Ovary (tissue), 9 donors: ENCODE results near the gene RCAN3. TPM values are rescaled to one million over a fixed set of nuclear protein-coding genes. Genes with fewer than 3 reads are reported as not detected.
A peak's percentile ranks its signal among the peaks of the same experiment; 100 is the strongest.

Source experiments
- DNase-seq, 5 donors: peaks; one replicate each; pipeline ENCODE4 v3.0.0-alpha.2; 2019 to 2020
- H3K27ac ChIP-seq, 2 donors: fragments of 200-600 bp; one replicate each; pipeline versions ENCODE4 v1.5.1 to v1.8.0; 2019 to 2022
- H3K27me3 ChIP-seq: fragments of 200-600 bp; one replicate; pipeline ENCODE4 v1.8.0; 2022
- H3K36me3 ChIP-seq: fragments of 200-600 bp; sonication (generic); one replicate; pipeline ENCODE4 v1.5.1; 2019
- H3K4me1 ChIP-seq: one replicate; pipeline ENCODE4 v1.8.1; 2013; ENCODE audit warnings: mild to moderate bottlenecking, moderate library complexity; ENCODE audit not compliant: insufficient read depth
- H3K4me3 ChIP-seq: fragments of 200-600 bp; sonication (generic); one replicate; pipeline ENCODE4 v1.5.1; 2017
- H3K9me3 ChIP-seq, 2 donors: fragments of 200-600 bp in 1 of 2; sonication (generic) in 1 of 2; one replicate each; pipeline versions ENCODE4 v1.5.1 to v1.8.1; 2013 to 2019; ENCODE audit warnings: mild to moderate bottlenecking in 1 of 2, moderate library complexity in 1 of 2
- EP300 ChIP-seq: sonication (generic); formaldehyde crosslinking; IDR thresholded peaks from one replicate; pipeline ENCODE4 v1.6.1; 2017; ENCODE audit warnings: antibody characterized with exemption
- POLR2A ChIP-seq: fragments of 450-650 bp; IDR thresholded peaks from one replicate; pipeline ENCODE4 v1.6.1; 2017; ENCODE audit warnings: antibody characterized with exemption, mild to moderate bottlenecking, moderate library complexity
- WGBS, 3 donors: extraction: QIAGEN DNeasy Blood & Tissue Kit in 1 of 3; methylation state at CpG; one replicate each; pipeline versions ENCODE4 v1.1.5 to v1.1.7; 2013 to 2017; 5-methylcytosine and 5-hydroxymethylcytosine counted together
- intact Hi-C, 4 donors: fragments of 100-400 bp; cut with DNase I; formaldehyde crosslinking; loops; one replicate each; pipeline versions ENCODE4 v1.11.0 to v1.15.1; 2022 to 2023
- polyA plus RNA-seq, 2 donors: library from polyadenylated mRNA; stranded (reverse); fragments of 200-250 nt in 1 of 2; fragments of 350-450 nt in 1 of 2; fragmentation: Illumina TruSeq in 1 of 2; extraction: RNeasy Lipid Tissue Mini Kit (QIAGEN cat#74804) in 1 of 2; gene quantifications; one replicate each; pipeline ENCODE4 v1.2.3, GENCODE V29; 2013 to 2014
- total RNA-seq, 7 donors: library from RNA; depleted of rRNA in 2 of 7; stranded (reverse); fragments of >200 nt in 2 of 7; fragmentation: NEBNext Ultra II Directional in 3 of 7; extraction: Animal tissue kit (Norgen Biotek cat#: 25700) in 3 of 7; gene quantifications; one replicate each; pipeline versions ENCODE4 v1.1.0 to v1.2.4, GENCODE V29; 2016 to 2023
- TF ChIP-seq, protein P1 (sequence below), 3 donors: fragments of 450-650 bp in 2 of 3; fragments of 200-600 bp in 1 of 3; IDR thresholded peaks; one replicate each; pipeline versions ENCODE4 v1.5.1 to v1.8.0; 2016 to 2022; ENCODE audit warnings: antibody characterized with exemption in 3 of 3, mild to moderate bottlenecking in 1 of 3
- donor health status: DM: no; HTN: no; CAD: no; lungs with moderate emphysema.
- donor health status: DM: no; HTN: no; CAD: no.
- donor health status: Bipolar disorder and iron deficiency.
- donor health status: DM: yes; HTN: yes; CAD: no.
- donor health status: DM: no; HTN: no; CAD: no.
- donor health status: DM: yes; HTN: yes; CAD: no.

Gene RCAN3
- total and polyA plus RNA-seq, 9 donors, result 0.25 to 12.4 (median 2.1) TPM

GRCh38 chr1:24551960-24552571 is 49.4 kb downstream of the RCAN3 start:
- H3K27me3 ChIP-seq, result no peaks in the 10 kb centered on the region

GRCh38 chr1:24553931-24554330 is 51.3 kb downstream of the RCAN3 start:
- H3K9me3 ChIP-seq, result no peaks in the 10 kb centered on the region
- intact Hi-C loops, result no loop called here
- H3K4me3 ChIP-seq, result no peak overlapping the region
- 87 to 97% (median 92%) methylated on average over 3 of the region's 3 CpGs for whole genome bisulfite sequencing, 3 donors
- TF ChIP-seq, protein P1, sequence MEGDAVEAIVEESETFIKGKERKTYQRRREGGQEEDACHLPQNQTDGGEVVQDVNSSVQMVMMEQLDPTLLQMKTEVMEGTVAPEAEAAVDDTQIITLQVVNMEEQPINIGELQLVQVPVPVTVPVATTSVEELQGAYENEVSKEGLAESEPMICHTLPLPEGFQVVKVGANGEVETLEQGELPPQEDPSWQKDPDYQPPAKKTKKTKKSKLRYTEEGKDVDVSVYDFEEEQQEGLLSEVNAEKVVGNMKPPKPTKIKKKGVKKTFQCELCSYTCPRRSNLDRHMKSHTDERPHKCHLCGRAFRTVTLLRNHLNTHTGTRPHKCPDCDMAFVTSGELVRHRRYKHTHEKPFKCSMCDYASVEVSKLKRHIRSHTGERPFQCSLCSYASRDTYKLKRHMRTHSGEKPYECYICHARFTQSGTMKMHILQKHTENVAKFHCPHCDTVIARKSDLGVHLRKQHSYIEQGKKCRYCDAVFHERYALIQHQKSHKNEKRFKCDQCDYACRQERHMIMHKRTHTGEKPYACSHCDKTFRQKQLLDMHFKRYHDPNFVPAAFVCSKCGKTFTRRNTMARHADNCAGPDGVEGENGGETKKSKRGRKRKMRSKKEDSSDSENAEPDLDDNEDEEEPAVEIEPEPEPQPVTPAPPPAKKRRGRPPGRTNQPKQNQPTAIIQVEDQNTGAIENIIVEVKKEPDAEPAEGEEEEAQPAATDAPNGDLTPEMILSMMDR (IDR thresholded peaks at IDR 0.05), result no peak
- H3K4me1 ChIP-seq, result no peaks in the 10 kb centered on the region
- no peak overlapping the region for H3K27ac ChIP-seq
- DNase-seq, result no peak
- no peaks in the 10 kb centered on the region for H3K27me3 ChIP-seq
- H3K36me3 ChIP-seq, result no peaks in the 10 kb centered on the region

More at GRCh38 chr1:24551960-24552571, 49.4 kb downstream of the RCAN3 start:
- Histone ChIP-seq H3K27ac (no peak overlapping the region), H3K9me3 (no peaks in the 10 kb centered on the region), H3K36me3 (no peaks in the 10 kb centered on the region), H3K4me3 (no peak overlapping the region), H3K4me1 (no peaks in the 10 kb centered on the region)
- intact Hi-C loops, result no loop called here
- WGBS, 3 donors, result 47 to 52% (median 51%) methylated on average over 10 of the region's 10 CpGs
- TF ChIP-seq EP300 (no peak), POLR2A (no peak)
- TF ChIP-seq, protein P1 (IDR thresholded peaks at IDR 0.05), result no peak
- DNase-seq, result no peak

GRCh38 chr1:24554714-24555113 is 52.1 kb downstream of the RCAN3 start:
- Histone ChIP-seq H3K9me3 (no peaks in the 10 kb centered on the region), H3K4me1 (no peaks in the 10 kb centered on the region), H3K36me3 (no peaks in the 10 kb centered on the region), H3K4me3 (no peak overlapping the region), H3K27me3 (no peaks in the 10 kb centered on the region), H3K27ac (no peak overlapping the region)
- intact Hi-C loops, result no loop called here
- TF ChIP-seq, protein P1 (IDR thresholded peaks at IDR 0.05), result no peak
- TF ChIP-seq POLR2A, result no peak
- no peak for TF ChIP-seq EP300
- WGBS, 3 donors, result 96 to 100% (median 98%) methylated on average over 4 of the region's 4 CpGs
- DNase-seq, result peak in 1 of 5 donors; percentile 13

DNA sequence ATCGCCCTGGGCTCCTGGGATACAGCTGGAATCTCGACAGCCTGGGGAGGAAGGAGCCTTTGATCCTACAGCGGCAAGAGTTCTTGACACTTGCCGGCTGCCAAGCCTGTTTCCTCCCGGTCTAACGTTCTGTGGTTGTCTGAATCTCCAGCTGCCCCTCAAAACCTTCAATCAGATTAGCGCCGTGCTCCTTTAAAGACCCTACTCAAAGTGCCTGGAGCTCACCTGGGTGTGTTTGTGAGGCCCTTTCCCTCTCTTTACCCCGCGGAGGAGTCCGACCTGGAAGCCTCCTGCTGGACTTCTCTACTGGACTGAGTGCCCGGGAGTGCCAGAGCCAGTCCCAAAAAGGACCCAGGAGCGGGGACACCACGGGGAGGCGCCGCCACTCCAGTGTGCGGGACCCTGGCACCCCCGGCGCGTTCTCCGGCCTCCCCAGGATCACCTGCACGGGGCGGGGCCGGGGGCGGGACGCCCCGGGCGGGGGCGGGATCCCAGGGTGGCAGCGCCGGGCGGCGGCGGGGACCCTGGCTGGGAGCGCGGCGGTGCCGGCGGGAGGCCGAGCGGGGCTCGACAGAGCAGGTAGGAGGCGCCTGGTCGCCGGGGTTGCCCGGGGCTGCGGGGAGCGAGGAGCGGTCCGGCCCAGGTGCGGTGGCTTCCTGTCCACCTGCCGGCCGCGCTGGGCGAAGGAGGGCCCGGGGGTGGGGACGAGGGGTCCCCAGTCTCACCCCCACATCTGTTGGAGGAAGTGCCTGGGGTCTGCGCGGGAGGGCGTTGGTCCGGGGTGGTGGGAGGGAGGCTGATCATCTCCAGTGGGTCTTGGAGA is 53.2 kb downstream of the RCAN3 start, which contains the start of gene NCMAP:
TSS of gene NCMAP (plus strand) at position 497 of the 823 bp plus-strand sequence. CDS start 39,344 bp downstream, outside the sequence.
- Histone ChIP-seq H3K27me3 (no peaks in the 10 kb centered on the region), H3K4me1 (no peaks in the 10 kb centered on the region), H3K36me3 (no peaks in the 10 kb centered on the region), H3K9me3 (no peaks in the 10 kb centered on the region), H3K4me3 (no peak within 1 kb of the TSS), H3K27ac (no peak within 1 kb of the TSS)
- peak in 1 of 5 donors; percentile 28 for DNase-seq
- no peak for TF ChIP-seq POLR2A
- TF ChIP-seq, protein P1 (IDR thresholded peaks at IDR 0.05), result no peak
- no peak for TF ChIP-seq EP300
- WGBS, 3 donors, result 1 to 3% (median 2%) methylated on average over 27 to 61 of the region's 61 CpGs
- intact Hi-C loops, result no loop called here
